Thoracic aorta (tissue), 2 donors: ENCODE data around the gene PBX3. TPM values are rescaled to one million over a fixed set of nuclear protein-coding genes. Genes with fewer than 3 reads are reported as not detected.

Experiments
- ATAC-seq: fragments of 150-250 bp; one replicate; pipeline ENCODE4 v1.8.0; 2017; ENCODE audit warnings: low read depth; ENCODE audit not compliant: insufficient number of reproducible peaks, low FRiP score
- DNase-seq: peaks from one replicate; pipeline ENCODE4 v3.0.0-alpha.2; 2020; ENCODE audit warnings: low spot score
- H3K27ac ChIP-seq, 2 donors: fragments of 200-600 bp; sonication (generic); 1 replicate in 1 of 2; 2 replicates in 1 of 2; pipeline ENCODE4 v1.5.1; 2016; ENCODE audit warnings: mild to moderate bottlenecking in 2 of 2, moderate library complexity in 2 of 2
- H3K27me3 ChIP-seq: fragments of 200-600 bp; sonication (generic); replicated peaks from 2 replicates; pipeline ENCODE4 v1.6.0; 2016; ENCODE audit warnings: mild to moderate bottlenecking; ENCODE audit not compliant: insufficient read depth
- H3K36me3 ChIP-seq: fragments of 200-600 bp; sonication (generic); one replicate; pipeline ENCODE4 v1.5.1; 2016
- H3K4me1 ChIP-seq, 2 donors: fragments of 200-600 bp; sonication (generic); 1 replicate in 1 of 2; 2 replicates in 1 of 2; pipeline versions ENCODE4 v1.5.1 to v1.6.0; 2016; ENCODE audit warnings: low read depth in 2 of 2, mild to moderate bottlenecking in 1 of 2; ENCODE audit not compliant: control insufficient read depth in 1 of 2
- H3K4me3 ChIP-seq: fragments of 200-600 bp; sonication (generic); 2 replicates; pipeline ENCODE4 v1.5.1; 2016; ENCODE audit warnings: mild to moderate bottlenecking
- H3K9me3 ChIP-seq: fragments of 200-600 bp; sonication (generic); 2 replicates; pipeline ENCODE4 v1.5.1; 2016
- total RNA-seq, 2 donors: library from RNA; depleted of rRNA; stranded (reverse); fragments of >200 nt; gene quantifications; one replicate each; pipeline versions ENCODE4 v1.1.0 to v1.2.3, GENCODE V29; 2016
- TF ChIP-seq, protein P1 (sequence below): fragments of 200-600 bp; sonication (generic); IDR thresholded peaks from one replicate; pipeline ENCODE4 v1.5.1; 2019; ENCODE audit warnings: antibody characterized with exemption

The PBX3 gene
- total RNA-seq, 2 donors from 2014 or later, result 23.9 to 34.8 TPM

- no peak for ATAC-seq
- no peak overlapping the region for H3K4me3 ChIP-seq
- DNase-seq, result no peak
- no peaks in the 10 kb centered on the region for H3K27me3 ChIP-seq
- H3K4me1 ChIP-seq, result no peaks in the 10 kb centered on the region
- H3K9me3 ChIP-seq, result no peaks in the 10 kb centered on the region
- TF ChIP-seq, protein P1, sequence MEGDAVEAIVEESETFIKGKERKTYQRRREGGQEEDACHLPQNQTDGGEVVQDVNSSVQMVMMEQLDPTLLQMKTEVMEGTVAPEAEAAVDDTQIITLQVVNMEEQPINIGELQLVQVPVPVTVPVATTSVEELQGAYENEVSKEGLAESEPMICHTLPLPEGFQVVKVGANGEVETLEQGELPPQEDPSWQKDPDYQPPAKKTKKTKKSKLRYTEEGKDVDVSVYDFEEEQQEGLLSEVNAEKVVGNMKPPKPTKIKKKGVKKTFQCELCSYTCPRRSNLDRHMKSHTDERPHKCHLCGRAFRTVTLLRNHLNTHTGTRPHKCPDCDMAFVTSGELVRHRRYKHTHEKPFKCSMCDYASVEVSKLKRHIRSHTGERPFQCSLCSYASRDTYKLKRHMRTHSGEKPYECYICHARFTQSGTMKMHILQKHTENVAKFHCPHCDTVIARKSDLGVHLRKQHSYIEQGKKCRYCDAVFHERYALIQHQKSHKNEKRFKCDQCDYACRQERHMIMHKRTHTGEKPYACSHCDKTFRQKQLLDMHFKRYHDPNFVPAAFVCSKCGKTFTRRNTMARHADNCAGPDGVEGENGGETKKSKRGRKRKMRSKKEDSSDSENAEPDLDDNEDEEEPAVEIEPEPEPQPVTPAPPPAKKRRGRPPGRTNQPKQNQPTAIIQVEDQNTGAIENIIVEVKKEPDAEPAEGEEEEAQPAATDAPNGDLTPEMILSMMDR, result no peak
- no peak overlapping the region for H3K27ac ChIP-seq
- no peaks in the 10 kb centered on the region for H3K36me3 ChIP-seq
Observed at GRCh38 chr9:125974705-125975104, 227.5 kb downstream of the PBX3 start.

- no peak for DNase-seq
- H3K9me3 ChIP-seq, result no peaks in the 10 kb centered on the region
Observed at GRCh38 chr9:125977223-125977622, 230.1 kb downstream of the PBX3 start.

DNA sequence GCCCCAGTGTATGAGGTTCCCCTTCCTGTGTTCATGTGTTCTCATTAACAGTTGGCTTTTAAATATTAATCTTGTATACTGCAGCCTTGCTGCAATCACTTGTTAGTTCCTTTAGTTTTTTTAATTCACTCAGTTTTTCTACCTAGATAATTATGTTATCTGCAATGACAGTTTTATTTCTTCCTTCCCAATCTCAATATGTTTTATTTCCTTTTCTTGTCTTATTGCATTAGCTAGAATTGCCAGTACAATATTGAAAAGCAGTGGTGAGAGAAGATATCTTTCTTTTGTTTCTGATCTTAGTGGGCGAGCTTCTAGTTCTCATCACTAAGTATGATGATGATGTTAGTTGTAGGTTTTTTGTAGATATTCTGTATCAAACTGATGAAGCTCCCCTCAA is 232.2 kb downstream of the PBX3 start:
- H3K9me3 ChIP-seq, result no peaks in the 10 kb centered on the region
- ATAC-seq, result no peak
- TF ChIP-seq, protein P1, result no peak

More at GRCh38 chr9:125977223-125977622, 230.1 kb downstream of the PBX3 start:
- Histone ChIP-seq H3K36me3 (no peaks in the 10 kb centered on the region), H3K27ac (no peak overlapping the region), H3K27me3 (no peaks in the 10 kb centered on the region), H3K4me3 (no peak overlapping the region), H3K4me1 (no peaks in the 10 kb centered on the region)
- no peak for ATAC-seq
- TF ChIP-seq, protein P1, result no peak

GRCh38 chr9:125982798-125983406 is 235.7 kb downstream of the PBX3 start:
- no peaks in the 10 kb centered on the region for H3K36me3 ChIP-seq
- H3K27ac ChIP-seq, result no peak overlapping the region
- TF ChIP-seq, protein P1, result no peak
- H3K4me3 ChIP-seq, result no peak overlapping the region
- no peaks in the 10 kb centered on the region for H3K27me3 ChIP-seq
- DNase-seq (no peak), ATAC-seq (no peak)
- no peaks in the 10 kb centered on the region for H3K9me3 ChIP-seq
- H3K4me1 ChIP-seq, result no peaks in the 10 kb centered on the region

More for the DNA sequence above, 232.2 kb downstream of the PBX3 start:
- Histone ChIP-seq H3K4me3 (no peak overlapping the region), H3K4me1 (no peaks in the 10 kb centered on the region), H3K27me3 (no peaks in the 10 kb centered on the region), H3K27ac (no peak overlapping the region), H3K36me3 (no peaks in the 10 kb centered on the region)
- DNase-seq, result no peak

DNA sequence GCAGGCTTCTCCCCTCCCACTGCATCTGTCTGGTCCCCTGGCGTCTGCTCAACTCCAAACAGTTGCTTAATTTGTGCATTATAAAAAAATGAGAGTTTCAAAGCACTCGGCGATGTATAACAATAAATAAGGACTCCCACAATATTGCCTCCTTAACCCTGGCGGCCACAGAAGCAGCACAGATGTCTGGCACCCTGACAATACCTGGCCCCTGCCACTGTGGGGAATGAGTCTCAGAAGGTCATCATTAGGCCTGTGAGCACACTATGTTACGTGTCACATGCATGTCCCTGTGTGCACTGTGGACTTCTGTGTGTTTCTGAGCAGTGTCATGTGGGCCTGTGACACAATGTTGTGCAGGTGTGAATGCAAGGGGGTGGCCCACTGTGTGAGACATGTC is 236.5 kb downstream of the PBX3 start:
- Histone ChIP-seq H3K9me3 (no peaks in the 10 kb centered on the region), H3K4me1 (no peaks in the 10 kb centered on the region), H3K36me3 (no peaks in the 10 kb centered on the region), H3K4me3 (no peak overlapping the region), H3K27ac (no peak overlapping the region), H3K27me3 (no peaks in the 10 kb centered on the region)
- TF ChIP-seq, protein P1, result no peak
- ATAC-seq (no peak), DNase-seq (no peak)
